ENCODE data around the gene MACROD2.

Gene MACROD2

DNA sequence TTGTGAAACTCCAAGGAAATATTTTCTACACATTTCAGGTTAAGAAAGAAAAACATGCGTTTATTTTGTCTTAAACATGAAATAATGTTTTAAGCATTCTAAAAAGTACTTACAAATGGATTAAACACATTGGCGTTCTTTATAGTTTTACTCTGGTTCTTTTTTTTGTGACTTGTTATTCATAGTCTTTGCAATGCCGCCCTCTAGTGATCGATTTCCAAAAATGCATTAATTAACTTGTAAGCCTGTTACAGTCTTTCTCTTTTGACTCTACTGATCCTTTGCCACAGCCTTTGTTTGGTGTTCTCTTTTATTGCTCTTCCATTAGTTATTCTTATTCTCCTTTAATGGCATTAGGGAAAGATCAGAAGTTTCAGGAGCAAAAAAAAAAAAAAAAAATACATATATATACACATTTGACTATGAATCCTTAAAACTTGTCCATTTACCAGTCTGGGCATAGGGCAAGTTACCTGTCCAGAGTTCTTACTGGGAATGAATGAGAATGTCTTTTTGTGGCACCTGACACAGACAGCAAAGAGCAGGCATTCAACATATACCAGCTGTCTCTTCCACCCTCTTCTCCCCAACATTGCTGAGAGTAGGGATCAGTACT, 59.9 kb downstream of the MACROD2 start:
- DNase-seq (ENCODE audit: extremely low read depth in 1 of 2, low read depth in 1 of 2): no peak

GRCh38 chr20:14062171-14062570, 66.9 kb downstream of the MACROD2 start:
- DNase-seq (ENCODE audit: extremely low read depth in 1 of 2, low read depth in 1 of 2): no peak

GRCh38 chr20:14062786-14063185, 67.5 kb downstream of the MACROD2 start:
- no peak for DNase-seq (ENCODE audit: extremely low read depth in 1 of 2, low read depth in 1 of 2)

GRCh38 chr20:14064333-14064732, 69.0 kb downstream of the MACROD2 start:
- no peak for DNase-seq (ENCODE audit: extremely low read depth in 1 of 2, low read depth in 1 of 2)

GRCh38 chr20:14064921-14065320, 69.6 kb downstream of the MACROD2 start:
- no peak for DNase-seq (ENCODE audit: extremely low read depth in 1 of 2, low read depth in 1 of 2)

GRCh38 chr20:14065774-14066173, 70.5 kb downstream of the MACROD2 start:
- DNase-seq (ENCODE audit: extremely low read depth in 1 of 2, low read depth in 1 of 2): no peak

DNA sequence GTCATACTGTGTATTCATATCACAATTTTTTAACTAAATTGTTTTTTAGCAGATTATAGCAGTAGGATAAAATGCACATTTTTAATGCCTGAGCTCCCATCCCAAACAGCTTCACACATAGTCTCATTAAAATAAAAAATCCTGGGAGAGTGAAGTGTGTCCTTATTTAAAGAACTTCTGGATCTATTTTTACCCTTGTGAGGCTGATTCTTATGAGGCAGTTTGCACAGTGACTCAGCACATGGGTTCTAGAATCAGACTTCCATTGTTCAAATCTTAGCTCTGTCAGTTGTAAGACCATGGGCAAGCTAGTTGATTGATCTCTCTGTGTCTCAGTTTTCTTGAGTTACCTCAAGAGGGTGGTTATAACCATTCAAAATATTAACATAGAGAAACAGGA, 72.3 kb downstream of the MACROD2 start:
- no peak for DNase-seq (ENCODE audit: extremely low read depth in 1 of 2, low read depth in 1 of 2)

GRCh38 chr20:14069796-14070195, 74.5 kb downstream of the MACROD2 start:
- DNase-seq (ENCODE audit: extremely low read depth in 1 of 2, low read depth in 1 of 2): no peak

GRCh38 chr20:14093652-14094051, 98.3 kb downstream of the MACROD2 start:
- no peak for DNase-seq (ENCODE audit: extremely low read depth in 1 of 2, low read depth in 1 of 2)

GRCh38 chr20:14098261-14098660, 102.9 kb downstream of the MACROD2 start:
- DNase-seq (ENCODE audit: extremely low read depth in 1 of 2, low read depth in 1 of 2): no peak

DNA sequence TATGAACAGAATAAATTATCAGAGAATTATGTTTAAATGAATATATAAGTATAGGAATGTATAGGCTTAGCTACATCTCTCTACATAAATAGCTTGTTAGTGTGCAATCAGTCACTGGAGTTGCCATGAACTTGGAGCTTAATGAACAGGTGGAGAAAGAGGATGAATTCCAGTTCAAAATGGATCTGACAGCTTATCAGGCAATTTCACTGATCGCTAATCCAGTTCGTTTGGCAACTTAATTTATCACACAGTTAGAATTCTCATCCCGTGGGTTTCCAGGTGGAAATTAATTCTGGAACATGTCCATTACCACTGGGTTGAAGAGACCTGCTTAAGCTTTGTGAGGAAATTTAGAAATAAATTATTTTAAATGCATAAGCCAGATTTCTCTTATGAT, 118.1 kb downstream of the MACROD2 start:
- no peak for DNase-seq (ENCODE audit: extremely low read depth in 1 of 2, low read depth in 1 of 2)

DNA sequence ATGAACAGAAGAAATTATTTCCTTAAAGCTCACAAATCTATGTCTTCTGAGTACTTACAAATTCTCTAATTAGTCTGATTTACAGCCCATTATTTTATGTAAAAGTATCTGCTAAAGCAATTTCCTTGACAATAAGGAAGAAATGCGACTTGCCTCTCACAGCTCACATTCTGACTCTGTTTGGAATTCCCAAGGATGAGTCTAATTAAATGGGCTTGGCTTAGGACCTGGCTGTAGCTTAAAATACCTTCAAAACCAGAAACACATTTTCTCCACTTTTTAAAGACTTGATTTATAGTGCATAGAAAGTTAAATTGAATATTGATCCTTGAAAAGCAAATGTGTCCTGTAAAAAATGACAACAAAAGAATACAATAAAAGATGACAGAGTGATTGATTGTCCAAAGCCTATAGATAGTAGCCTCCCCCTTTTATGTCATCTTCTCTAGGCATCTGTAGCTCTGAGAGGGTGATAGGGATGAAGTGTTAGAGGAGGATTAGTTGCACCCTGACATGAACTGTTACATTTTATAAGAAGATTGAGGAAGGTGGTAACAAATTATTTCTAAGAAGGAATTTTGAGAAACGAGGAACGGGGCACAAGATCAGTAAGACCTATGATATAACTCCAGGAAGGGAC, 118.9 kb downstream of the MACROD2 start:
- DNase-seq (ENCODE audit: extremely low read depth in 1 of 2, low read depth in 1 of 2): no peak

GRCh38 chr20:14116037-14116436, 120.7 kb downstream of the MACROD2 start:
- DNase-seq (ENCODE audit: extremely low read depth in 1 of 2, low read depth in 1 of 2): no peak

DNA sequence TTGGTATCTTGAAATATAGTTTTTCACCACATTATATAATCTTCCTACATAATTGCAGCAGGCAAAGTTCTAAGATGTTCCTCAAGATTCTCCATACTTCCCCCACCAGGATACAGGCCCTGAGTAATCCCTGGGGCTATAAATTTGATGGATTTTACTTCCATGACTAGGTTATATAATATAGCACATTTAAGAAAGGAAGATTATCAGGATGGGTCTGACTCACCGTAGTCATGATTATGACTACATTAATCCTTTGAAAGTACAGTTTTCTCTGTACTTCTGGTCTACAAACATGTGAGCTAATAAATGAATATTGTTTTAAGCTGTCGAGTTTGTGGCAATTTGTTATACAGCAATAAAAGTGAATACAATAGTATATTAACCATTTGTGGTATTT, 122.5 kb downstream of the MACROD2 start:
- DNase-seq (ENCODE audit: extremely low read depth in 1 of 2, low read depth in 1 of 2): no peak

DNA sequence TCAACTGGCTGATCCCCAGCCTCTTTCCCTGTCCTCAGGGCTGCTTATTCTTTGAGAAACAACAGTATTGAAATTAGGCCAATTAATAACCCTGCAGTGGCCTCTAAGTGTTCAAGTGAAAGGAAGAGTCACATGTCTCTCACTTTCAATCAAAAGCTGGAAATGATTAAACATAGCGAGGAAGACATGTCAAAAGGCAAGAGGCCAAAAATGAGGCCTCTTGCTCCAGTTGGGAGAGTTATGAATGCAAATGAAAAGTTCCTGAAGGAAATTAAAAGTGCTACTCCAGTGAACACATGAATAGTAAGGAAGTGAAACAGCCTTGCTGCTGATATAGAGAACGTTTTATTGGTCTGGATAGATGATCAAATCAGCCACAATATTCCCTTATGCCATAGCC, 131.5 kb downstream of the MACROD2 start:
- DNase-seq (ENCODE audit: extremely low read depth in 1 of 2, low read depth in 1 of 2): no peak

DNA sequence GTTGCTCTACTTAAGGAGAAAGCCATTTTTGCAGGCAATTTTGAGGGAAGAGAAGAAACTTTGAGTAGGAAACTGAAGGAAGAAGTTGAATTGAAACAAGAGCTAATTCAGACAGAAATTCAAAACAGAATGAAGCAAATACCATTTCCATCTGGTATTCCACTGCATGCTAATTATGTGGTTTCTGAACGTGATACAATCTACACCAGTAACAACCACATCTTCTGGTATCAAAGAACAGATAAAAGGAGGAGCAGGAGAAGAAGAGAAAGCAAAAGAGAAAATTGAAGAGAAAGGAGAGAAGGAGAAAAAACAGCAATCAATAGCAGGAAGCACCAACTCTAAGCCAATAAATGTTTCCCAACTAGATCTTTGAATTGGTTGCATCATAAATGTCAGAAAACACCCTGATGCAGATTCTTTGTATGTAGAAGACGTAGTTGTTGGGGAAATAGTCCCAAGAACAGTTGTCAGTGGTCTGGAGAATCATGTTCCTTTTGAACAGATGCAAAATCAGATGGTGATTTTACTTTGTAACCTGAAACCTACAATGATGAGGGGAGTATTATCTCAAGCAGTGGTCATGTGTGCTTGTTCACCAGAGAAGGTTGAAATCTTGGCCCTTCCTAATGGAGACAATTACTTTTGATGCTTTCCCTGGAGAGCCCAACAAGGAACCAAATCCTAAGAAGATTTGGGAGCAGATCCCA, 132.4 kb downstream of the MACROD2 start:
- DNase-seq (ENCODE audit: extremely low read depth in 1 of 2, low read depth in 1 of 2): no peak

DNA sequence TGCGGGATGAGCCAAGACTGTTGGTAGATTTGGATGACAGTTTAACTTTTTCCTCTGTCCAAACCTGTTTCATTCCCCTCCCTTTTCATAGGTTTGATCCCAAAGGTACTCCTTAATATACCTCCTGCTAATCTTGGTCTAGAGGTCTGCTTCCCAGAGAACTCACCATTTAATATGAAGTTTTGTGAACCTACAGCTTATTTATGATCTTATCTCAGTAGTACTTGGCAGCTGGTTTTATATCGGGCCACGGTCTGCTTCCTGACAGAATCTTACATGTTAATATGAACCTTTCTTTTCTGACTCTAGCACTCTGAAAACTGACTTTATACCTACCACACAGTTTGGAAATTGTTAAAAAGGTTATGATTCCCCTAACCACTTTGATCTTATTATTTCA, 138.7 kb downstream of the MACROD2 start:
- DNase-seq (ENCODE audit: extremely low read depth in 1 of 2, low read depth in 1 of 2): no peak

- no peak for DNase-seq (ENCODE audit: extremely low read depth in 1 of 2, low read depth in 1 of 2)
Observed at GRCh38 chr20:14142171-14142570, 146.9 kb downstream of the MACROD2 start.

GRCh38 chr20:14142964-14143627, 147.8 kb downstream of the MACROD2 start:
- no peak for DNase-seq (ENCODE audit: extremely low read depth in 1 of 2, low read depth in 1 of 2)

GRCh38 chr20:14148042-14148441, 152.7 kb downstream of the MACROD2 start:
- no peak for DNase-seq (ENCODE audit: extremely low read depth in 1 of 2, low read depth in 1 of 2)

- no peak for DNase-seq (ENCODE audit: extremely low read depth in 1 of 2, low read depth in 1 of 2)
Observed at GRCh38 chr20:14155361-14155760, 160.0 kb downstream of the MACROD2 start.

- DNase-seq (ENCODE audit: extremely low read depth in 1 of 2, low read depth in 1 of 2): no peak
Observed at GRCh38 chr20:14178528-14178927, 183.2 kb downstream of the MACROD2 start.
